CD4-positive, alpha-beta T cell treated with Interferon alpha-2 for 1 hour (primary cell): Measurements from ENCODE around the gene OBI1.

Source experiments
- DNase-seq, 2 donors: peaks; one replicate each; pipeline ENCODE4 v3.0.0-alpha.2; 2020 to 2022

The OBI1 gene

DNA sequence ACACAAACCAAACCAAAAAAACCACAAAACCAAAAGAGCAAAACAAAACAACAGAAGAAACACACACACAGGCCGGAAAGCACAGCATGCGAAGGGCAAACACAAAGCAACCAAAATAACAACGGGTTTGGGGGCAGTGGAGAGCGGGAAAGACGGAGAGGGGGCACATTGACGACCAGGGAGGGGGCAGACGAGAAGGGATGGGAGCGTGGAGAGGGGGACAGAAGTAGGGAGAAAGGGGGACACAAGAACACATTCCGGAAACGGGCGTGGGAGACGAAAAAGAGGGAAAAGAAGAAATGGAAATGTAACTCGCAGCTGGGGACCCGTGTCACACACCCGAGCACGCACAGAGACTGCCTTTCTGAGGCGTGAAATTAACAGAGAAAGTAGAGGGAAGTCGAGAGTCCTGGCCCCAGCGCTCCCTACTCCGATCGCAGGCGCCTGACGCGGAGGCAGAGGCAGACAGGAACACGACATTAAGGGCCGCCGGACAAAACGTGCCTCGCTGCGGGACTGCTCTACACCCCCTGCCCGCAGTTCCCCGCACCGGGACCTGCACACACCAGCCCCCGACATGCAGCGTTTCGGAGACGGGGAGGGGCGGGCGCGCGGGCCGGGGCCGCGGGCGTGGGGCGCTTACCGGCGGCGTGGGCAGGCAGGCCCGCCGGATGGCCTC, 56.3 kb downstream of the OBI1 start:
- peak in 1 of 2 donors; percentile 31 for DNase-seq

DNA sequence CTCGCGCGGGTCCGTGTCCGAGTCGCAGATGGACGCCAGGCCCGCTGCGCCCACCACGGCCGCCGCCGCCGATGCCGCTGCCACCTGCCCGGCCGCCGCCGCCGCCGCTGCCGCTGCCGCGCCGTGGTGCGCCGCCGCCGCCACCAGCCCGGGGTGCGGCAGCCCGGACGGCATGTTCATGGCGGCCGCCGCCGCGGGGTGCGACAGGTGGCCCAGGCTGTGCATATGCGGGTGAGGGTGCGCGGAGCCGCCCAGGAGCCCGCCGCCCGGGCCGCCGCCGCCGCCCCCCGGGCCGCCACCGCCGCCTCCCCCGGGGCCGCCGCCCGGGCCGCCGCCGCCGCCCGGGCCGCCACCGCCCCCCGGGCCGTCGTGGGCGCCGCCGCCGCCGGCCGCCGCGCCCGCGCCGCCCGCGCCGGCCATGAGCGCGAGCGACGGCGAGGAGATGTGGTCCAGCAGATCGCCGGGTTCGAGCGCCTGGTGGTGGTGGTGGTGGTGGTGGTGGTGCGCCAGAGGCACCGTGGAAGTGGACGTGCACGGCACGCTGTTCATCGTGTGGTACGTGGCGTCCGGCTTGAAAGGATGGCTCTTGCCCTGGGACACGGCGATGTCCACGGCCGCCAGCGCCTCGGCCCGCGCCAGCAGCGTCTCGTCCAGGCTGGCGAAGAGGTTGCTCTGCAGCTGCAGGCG, 56.9 kb downstream of the OBI1 start:
- no peak for DNase-seq

DNA sequence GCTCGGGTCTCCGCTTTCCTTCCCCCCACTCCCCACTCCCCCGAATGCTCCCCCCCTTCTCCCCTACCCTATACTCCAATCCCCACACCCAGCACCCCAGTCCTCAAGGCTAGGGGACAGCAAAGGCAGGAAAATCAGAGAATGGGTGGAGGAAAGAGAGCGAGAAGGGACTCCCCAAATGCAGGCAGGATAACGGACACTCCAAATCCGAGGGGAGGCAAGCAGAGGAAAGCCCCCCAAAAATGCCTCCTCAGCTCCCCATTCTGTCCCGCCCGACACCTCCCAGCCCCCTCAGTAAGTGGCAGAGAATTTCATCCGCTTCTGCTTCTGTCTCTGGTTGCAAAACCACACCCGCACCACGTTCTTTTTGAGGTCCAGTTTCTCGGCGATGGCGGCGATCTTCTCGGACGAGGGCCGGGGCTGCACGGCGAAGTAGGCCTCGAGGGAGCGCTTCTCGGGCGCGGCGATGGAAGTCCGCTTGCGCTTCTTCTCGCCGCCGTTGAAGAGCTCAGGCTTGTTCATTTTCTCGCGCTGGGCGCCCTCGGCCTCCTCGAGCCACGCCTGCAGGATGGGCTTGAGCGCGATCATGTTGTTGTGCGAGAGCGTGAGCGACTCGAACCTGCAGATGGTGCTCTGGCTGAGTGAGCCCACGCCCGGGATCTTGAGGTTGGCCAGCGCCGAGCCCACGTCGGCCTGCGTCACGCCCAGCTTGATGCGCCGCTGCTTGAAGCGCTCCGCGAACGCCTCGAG, 57.7 kb downstream of the OBI1 start:
- DNase-seq = no peak

DNA sequence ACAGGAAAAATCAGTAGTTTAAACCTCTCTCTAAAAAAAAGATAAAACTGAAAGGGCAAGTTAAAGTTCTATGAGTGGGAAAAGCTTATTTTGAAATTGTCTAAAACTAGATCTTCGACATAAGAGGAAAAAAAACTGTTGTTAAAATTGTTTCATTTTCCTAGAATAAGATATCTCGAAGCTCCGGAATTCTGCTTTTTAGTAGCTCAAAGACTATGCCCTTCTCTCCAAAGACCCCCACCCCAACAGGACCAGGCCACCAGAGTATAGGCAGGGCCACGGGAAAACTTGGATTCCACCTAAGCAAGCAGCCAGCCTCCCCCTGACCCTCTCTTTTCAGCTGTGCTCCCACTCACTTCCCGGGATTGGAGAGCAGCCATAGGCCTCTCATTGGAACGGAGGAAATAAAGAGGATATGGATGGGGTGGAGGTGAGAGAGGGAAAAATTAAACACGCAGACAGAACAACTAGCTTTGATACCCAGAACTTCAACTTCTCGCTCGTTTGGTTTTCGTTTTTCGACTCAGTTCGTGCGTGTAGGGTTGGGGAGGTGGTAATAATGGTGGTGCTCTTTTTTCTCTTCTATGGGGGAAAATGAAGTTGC, 58.6 kb downstream of the OBI1 start:
- DNase-seq = no peak

DNA sequence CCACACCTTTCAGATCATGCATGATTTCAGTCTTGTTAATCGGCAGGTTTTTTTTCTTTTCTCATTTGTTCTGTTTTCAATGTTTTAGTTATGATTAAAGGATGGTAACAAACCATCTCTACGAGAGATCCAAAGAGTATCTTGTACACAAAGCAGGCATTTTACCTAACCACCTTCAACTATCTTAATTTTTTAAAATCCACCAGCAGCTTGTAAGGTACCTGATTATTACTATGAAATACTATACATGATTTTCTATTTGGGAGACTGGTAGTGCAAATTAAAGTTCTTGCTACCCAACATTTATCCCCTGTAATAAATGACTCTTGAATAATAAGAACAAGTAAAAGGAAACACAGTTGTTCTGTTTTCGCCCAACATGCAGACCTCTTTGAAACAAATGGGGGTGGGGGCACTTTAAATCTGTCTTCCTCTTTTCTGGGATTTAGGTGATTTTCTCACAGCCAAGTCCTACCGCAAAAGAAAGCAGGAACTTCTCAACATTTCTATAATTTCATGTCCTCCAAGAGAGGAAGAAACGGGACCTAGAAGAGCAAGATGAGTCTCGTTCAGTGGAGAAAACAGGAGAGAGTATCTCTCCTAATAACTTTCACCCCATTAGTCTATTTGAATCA, 59.2 kb downstream of the OBI1 start:
- no peak for DNase-seq

DNA sequence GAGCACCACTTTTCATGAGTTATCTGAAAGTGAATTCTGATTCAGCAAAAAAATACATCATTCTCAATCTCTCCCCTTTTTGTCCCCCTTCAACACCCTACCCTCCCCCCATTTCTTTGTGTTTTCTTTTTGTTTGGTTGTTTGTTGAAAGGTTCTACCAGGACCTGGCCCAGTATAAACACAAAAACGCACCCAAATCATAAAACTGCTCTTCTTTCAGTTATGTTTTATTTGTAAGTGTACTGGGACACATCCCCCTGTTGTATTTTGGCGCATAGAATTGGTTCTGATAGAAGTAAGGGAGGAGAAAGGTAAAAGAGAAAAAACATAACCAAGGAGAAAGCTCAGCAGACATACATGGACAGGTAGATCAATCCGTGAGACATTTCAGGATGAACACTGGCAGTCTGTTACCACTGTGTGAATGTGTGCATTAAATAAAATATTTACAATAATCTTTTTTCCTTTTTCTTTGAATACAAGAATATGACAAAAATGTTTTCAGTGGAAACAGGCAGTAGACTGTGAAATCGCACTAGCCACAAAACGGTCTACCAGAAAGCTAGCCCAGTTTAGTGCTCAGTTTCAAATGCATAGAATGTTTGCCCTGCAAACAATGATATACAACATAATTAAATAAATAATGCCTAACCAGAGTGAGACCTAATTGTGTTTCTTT, 59.9 kb downstream of the OBI1 start:
- DNase-seq = no peak

DNA sequence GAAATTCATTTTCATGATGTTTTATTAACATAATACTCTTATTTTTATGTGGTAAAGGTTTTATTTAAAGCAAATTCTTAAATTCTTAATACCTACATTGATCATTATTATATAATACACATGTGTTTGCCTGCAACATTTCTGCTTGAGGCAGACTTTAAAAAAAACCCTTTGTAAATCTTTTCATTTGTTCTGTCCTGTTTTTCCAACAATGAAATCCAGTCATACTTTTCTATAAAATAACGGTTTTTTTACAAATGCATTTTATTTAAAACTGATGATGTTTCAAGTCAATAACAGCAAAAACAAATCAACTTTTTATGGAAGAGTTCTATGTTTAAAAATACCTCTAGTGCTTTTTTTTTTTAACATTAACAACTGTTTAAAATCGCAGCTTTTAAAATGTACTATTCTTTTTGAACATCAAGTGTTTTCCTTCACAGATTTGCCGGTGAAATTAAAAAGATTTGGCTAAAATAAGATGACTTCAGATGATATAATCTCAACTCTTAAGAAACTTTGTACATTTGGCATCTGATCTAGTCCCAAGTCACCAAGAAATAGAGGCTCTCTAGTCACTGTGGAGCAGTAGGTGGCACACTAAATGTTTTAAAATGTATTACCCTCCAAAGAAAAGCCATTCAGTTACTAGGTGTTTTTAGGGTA, 60.7 kb downstream of the OBI1 start:
- DNase-seq = no peak

DNA sequence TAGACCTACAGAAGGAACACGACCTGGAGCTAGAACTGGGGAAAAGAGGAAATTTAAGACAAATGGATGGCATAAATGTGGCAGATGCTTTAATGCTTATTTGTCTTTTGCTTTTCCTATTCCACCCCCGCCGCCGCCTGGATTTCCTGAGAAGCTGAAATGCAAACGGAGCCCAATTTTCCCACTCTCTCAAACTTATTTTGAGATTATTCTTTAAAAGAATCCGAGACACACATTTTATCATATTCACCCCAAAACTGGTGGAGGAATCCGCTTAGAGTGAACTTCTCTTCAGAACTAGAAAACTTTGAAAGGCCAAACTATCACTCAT, 61.4 kb downstream of the OBI1 start:
- DNase-seq = no peak

DNA sequence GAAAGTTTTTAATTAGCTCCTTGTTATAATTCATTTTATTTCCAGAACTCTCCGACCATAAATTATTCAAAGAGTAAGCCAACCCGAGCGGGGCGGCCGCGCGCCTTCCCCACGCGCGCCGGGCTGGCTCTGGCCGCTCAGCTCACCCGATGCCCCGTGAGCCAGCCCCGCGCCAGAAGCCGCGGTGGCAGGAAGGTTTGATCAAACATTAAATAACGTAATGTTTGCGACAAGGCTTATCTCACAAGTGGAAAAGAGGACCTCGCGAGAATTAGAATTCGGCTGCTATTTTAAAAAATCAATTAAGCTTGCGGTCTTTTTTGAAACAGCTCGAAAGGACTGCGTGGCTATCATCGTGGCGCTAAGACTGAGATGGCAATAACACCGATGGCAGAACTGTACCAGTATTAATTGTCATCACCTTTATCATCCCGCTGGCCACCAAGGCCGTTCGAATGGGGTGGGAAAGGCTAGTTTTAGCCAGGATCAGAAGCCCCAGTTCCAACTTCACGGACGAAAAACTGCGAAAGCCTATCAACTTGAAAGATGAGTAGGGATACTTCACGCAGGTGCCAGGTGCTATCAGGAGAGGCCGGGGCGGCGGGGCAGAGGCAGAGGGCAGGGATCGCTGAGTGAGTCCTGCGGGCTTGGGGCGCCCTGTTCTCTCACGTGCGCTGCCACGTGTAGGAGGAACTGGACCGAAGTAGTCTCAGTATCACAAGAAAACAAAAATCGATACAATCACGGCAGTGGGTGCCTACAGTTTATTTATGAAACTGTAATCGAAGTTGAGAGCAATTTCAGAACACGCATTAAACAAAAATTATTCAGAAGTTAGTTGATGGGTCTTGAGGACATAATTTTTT, 62.0 kb downstream of the OBI1 start:
- DNase-seq = no peak

DNA sequence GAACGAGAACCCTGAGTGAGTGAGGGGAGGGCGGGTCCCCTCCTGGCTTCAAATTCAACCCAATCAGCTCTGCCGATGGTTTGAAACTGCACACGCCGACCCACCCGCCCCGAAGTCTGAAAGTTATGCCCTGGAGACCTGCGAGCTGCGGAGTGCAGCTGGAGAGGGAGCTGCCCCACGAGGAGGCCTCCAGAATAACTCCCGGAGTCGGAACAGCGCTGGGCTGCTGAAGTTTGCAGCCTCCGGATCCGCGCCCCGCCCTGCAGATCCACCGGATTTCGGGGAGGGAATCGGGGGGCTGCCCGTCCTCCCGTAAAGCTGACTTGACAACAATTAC, 62.6 kb downstream of the OBI1 start:
- no peak for DNase-seq

DNA sequence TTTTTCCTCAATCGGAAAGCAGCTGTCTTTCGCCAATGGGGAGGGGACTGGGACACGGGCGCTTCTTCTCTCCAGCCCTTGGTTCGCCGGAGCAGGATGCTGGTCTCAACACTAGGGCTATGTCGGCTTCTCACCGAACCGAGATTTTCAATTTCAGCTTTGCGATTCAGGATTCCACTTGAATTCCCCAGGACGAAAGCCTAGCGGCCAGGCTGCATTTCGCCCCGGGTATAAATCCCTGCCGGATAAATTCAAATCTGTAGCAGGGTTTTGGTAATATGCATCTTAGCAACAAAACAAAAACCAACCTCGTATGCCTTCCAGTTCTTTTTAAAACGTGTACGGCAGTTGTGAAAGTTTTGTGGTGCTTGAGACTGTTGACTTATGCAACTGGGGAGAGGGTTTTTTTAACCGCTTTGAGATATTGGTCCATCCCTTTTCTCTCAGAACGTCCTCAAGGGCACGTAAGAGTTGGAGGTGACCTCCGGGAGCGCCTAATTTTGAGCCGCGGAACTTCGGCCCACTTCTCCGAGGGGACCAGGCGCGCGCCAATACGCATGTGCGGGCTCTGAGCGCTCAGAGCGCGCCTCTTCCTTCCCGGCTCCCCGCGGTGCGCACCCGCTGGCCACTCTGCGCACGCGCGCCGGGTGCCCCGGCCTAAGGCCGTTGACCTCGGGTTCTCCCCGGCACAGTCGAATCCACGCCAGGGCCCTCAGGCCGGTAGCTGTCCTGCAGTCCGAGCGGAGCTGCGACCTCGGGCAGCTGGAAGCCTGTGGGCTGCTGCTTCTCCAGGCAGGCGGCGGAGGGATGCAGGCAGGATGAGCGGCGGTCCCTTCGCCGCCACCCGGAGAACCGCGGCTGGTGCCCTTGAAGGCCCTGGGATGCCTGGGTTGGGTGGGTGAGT, 63.2 kb downstream of the OBI1 start:
- DNase-seq = no peak

DNA sequence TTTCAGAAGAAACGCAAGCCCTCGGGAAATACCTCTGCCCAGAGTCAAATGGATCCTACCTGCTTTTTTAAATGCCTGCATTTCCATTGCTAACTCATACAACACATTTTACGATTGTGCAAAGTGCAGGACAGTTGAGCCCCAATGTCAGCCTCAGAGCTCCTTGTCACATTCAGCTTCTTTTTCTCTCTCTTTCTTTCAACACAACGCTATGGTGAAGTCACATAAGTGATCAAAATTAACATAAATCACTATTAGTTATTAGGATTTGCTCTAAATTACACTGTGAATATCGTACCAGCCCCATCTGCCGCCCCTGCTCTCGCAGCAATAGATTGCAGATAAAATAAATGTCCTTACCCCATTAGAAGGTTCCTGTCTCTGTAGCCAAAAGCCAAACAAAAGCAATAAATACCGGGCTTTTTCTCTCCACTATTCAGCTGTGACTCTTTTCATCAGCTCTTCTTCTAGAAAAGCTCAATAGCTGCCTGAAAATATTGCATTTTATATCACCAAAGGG, 64.4 kb downstream of the OBI1 start:
- DNase-seq = no peak

DNA sequence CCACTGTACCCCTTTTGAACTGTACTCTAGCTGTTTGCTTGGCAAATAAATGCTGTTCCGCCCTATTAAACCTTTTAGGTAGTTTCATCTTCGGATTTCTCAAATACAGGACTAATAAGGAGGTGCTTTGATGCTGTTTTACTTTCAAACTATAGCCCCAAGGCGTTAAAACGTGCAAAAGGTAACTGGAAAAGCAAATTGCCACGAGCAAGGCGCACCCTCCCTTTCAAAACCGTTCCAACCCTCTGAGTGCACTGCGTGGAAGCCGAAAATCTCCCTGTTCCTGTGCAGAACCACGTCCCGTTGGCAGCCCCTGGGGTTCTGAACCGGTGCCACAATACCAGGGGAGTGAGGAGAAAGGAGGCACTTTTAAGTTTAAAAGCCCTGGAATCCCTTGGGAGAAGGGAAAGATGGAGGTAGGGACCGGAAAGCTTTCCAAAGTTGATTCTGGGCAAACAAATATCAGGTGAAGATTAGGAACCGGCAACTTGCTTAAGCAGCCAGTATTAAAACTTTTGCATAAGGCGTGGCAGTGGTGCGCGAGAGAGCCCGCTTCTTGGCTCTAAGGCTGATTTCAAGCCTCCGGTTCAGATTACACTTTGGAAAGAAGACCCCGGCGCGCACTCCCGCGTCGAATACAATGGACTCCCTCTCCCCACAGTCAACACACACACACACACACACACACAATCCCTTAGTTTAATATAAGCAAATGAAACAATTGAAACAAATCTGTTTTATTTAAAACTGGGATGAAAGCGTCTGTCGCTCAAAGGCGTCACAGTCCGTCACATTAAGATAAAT, 65.1 kb downstream of the OBI1 start:
- DNase-seq = no peak

DNA sequence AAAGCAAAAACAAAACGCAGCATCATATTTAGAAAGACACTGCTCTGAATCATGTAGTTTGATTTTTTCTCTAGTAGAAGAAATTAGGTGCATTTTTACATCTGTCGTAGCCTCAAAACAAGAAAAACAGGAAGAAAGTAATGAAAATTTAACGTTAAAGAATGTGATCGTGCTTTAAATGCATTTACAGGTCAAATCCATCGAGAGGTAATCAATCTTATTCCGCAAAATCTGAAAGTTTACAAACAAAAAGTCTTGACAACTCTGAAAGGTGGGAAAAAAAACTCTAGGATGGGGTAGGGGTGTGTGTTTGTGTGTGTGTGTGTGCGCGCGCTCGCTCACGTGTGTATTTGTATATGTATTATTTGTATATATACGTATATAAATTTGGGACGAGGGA, 65.8 kb downstream of the OBI1 start:
- DNase-seq = no peak

DNA sequence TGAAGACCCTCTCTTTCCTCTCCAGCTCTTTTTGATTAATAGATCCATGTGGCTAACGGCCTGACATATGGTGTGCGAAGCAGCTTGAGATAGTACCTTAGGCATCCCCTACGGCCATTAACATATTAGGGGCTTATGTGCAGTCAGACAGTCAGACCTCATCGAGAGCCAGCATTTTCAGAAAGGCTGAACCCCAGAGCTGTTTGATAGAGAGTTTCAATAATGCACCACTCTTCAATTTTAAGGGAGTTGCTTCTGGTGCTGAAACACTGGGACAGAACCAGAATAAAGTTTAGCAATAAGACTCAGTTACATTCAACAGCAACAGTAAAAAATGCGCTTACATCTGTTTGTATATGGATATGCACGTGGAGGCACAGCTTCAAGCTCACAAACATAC, 66.4 kb downstream of the OBI1 start:
- DNase-seq = no peak

DNA sequence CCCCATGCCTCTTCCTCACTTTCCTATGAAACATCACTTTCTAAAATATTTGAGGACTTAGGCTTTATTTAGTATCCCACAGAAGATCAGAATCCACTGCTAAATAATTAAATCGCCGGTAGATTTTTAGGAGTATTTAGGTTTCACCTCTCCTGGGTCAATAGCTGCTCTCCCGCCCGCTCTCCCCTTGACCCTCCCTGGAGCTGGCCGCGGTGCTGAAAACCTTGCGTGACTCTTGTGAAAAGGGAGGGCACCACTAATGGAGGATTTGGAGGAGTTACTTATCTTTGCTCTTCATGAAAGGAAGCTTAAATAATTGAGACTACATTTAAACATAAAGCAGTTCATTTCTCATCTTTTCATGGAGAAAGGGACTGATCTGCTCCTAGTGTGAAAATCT, 69.7 kb downstream of the OBI1 start:
- DNase-seq = no peak

DNA sequence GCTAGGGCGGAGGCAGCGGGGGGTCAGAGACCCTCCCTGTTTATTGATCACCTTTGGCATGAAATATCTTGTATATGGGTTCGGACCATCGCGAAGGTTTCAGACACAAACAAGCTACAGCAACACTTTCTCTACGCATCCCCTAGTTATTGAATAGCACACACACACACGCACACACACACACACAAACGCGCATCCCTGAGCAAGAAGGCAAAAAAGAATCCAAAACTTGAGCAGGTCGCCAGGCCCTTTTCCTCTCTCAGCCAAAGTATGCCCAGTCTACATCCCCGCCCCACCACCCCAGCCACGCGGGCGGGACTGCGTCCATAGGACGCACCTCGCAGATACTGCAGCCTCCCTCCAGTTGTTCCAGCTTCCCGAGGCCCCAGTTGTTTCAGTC, 71.6 kb downstream of the OBI1 start:
- DNase-seq = no peak

DNA sequence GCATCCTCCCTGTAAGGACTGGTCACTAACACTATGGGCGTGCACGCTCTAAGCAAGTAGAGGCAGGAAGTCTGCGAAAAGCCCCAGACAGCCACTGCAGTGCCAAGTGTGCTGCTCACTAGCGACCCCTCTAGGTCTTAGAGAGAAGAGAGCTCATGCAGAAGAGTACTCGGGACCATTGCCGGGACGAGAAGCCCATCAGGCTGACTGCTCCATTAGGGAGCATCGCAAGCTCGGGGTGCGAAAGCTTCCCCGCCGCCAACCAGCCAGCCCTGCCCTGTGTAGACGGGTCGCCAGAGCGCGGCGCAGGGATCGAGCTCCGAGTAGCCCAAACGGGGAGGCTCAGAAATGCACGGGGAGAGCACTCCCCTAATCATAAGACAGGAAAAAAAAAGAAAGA, 72.2 kb downstream of the OBI1 start:
- DNase-seq = no peak

DNA sequence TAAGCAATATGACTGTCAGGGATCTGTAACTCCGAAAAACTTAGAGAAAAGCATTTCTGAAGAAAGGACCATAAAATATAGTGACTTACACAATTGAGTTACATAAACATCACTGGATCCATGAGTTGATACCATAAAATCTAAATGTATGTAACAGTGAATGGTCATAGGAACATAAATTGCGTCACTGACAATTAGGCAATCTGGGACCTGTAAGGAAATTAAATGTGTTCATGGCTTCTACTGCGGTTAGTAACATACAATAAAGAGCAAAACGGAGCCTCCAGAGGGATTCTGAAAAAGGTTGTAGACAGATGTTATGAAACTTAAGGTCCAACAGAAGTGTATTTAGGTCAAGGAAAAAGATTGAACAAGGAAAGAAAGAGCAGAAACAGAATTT, 82.7 kb downstream of the OBI1 start:
- DNase-seq = no peak
